Epidermal melanocyte (primary cell): ENCODE measurements around the gene ARSA.

ENCODE experiments used
- DNase-seq: peaks from one replicate; pipeline ENCODE4 v3.0.0; 2011; ENCODE audit warnings: low spot score; ENCODE audit not compliant: insufficient read length

ARSA gene

DNA sequence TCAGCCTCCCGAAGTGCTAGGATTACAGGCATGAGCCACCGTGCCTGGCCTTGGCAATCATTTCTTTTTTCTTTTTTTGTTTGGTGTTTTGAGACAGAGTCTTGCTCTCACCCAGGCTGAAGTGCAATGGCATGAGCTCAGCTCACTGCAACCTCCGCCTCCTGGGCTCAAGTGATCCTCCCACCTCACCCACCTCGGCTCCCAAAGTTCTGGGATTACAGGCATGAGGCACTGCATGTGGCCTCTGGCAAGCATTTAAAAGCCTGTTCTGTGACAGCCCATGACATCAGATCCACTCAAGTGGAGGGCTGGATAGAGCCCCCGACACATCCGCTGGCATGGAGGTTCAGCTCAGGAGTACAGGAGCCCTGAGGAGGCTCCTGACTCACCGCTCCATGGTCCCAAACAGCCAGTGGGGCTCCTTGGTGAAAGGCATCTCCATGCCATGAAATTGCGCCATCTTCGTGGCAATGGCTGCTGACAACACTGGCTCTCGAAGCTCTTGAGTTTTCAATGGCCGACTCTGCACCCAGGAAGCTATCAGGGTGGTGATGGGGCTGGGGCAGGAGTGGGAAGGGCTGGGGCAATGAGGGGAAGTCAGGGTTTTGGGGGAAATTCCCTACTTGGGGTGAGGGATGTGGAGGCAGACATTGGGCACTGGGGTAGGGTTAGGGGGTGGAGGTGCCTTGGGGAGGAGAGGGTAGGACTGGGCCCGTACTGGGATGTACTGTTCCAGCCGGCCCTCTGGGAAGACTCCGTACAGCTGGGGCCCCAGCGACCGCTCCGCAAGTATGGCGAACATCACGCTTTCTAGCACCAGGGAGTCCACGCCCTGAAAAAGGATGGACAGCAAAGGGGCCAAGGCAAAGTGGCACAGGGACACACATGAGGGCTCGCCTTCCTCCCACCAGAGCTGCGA, 46.7 kb downstream of the ARSA start:
- no peak for DNase-seq

DNA sequence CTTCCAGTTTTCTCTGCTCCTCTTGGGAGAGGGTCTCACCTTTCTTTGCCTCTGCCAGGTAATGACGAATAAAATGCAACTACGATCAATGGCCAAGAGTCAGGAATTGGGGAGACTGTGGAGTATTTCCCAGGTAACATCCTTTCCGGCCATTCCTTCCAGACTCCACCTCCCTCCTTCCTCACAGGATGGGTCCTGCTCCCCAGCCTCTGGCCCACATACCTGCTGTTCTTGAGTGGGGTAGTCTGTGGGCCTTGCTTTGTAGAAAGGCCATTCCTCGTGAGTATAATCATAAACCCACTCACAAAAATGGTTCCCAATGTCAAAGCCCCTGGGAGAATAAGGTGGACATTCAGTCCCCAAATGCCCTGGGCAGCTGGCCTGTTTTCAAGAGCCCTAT, 48.2 kb downstream of the ARSA start:
- DNase-seq, result no peak

DNA sequence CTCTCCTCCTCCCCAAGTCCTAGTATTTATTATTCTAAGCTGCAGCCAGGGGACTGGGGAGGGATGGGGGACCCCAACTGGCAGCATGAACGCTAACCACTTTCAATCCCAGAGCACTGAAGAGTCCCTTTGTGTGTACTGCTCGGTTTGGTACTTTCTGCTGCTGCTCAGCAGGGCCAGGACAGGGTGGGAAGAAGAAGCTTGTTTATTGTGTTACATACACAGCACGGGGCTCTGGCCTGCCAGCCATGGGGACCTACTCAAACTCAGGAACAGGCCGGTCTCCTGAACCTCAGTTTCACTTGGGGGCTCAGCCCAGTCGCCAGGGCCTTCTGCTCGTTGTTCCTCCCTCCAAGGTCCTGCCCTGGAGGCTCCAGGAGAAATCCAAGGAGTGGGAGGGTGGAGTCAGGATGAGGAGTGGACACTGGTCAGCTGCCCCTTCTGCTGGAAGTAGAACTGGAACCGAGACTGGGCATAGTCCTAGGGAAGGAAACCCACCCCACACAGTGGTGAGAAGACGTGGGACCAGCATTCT, 49.1 kb downstream of the ARSA start:
- no peak for DNase-seq

DNA sequence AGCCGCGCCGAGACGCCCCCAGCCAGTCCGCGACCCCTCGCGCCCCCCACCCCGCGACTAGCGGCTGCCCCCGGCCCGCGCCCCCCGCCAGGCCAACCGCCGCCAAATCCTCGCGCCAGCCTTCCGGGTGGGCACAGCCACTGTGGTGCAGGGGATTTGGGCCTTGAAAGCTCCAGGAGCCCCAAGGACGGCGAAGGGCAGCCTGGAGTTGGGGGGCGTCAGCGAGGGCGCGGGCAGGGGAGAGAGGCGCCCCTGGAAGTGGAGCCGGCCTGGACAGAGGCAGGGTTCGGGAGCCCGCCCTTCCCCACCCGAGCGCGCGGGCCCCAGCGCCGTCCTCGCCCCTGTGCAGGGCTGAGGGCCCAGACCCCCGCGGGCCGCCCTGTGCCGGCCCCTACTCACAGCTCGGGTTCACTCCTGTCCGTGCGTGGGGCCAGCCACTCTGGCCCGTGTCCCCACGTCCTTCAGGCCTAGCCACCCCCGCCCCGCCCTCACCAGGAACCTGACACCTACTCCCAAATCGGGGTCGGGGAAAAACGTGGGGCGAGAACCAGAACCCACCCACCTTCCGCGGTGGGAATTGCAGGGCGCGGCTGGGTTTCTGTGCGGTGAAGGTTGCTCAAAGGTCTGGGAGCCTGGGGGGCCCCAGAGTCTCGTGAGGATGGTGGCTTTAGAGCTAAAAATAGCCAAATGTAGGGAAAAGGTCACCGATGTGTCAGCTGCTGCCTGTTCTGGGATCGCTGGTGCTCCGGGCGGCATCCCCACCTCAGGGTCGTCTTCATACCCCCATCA, 49.8 kb downstream of the ARSA start, which contains the start of gene CPT1B:
Gene CPT1B (minus strand): TSS at position 441 of the 789 bp plus-strand sequence. CDS start 512 bp downstream, outside the sequence.
- no peak for DNase-seq

DNA sequence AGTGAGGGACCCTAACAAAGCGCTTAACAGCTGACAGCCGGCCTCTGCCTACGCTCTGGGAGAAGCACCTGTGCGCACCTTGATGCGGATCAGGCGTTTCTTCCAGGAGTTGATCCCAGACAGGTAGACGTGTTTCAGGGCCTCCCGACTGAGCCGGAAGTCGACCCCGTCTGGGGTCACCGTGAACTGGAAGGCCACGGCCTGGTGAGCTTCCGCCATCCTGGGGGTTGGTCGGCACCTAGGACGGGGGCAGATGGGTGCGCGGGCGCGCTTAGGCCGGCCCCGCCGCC, 50.3 kb downstream of the ARSA start:
- no peak for DNase-seq

DNA sequence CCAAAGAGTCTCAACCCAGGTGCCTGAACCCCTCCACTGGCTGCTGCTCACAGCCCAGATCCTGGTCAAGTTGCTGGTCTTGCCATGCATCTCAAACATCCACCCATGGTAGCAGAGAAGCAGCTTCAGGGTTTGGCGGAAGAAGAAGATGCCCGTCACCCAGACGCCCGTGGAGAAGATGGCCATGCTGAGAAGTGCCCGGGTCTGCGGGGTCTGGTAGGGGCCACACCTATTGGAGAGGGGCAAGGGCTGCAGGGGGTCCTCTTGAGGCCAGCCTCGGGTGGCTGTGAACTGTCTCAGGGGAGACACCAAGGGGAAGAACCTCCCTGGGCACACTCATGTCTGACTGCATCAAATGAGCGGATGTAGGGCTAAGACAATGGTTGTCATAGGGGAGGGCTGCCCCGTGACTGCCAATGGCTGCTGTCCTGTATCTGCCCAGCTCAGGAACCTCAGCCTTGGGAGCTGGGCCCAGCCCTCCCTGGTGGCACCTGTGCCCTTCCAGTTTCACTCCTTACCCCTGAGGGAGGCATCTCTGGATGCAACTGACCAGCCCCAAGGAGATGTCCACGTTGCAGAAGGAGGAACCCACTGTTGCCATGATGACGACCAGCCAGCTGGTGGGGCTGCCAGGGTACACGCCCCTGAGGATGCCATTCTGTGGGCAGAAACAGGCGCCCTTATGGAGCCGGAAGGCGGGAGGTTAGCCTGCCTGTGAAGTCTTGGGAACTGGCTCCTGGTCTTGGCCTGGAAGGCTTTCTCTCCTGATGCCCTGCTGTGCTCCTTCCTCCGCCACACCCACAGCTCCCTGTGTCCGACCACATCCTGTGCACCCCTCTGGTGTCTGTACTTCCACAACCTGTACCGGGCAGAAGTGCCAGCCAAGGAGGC, 50.9 kb downstream of the ARSA start:
- no peak for DNase-seq

DNA sequence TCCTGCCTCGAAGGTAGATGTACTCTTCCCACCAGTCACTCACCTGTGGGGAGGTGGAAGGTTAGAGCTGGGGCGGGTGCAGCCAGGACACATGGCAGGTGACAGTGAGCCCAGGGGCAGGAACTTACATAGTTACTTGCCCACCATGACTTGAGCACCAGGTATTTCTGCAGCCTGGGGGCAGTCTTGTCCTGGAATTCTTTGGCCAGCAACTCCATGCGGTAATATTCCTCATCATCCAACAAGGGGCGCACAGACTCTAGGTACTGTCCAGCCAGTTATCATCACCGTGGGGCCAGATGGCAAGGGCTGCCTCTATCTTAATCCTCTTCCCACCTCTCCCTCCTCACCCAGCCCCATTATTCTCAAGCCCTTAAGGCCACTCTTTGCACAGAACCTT, 51.9 kb downstream of the ARSA start:
- no peak for DNase-seq

DNA sequence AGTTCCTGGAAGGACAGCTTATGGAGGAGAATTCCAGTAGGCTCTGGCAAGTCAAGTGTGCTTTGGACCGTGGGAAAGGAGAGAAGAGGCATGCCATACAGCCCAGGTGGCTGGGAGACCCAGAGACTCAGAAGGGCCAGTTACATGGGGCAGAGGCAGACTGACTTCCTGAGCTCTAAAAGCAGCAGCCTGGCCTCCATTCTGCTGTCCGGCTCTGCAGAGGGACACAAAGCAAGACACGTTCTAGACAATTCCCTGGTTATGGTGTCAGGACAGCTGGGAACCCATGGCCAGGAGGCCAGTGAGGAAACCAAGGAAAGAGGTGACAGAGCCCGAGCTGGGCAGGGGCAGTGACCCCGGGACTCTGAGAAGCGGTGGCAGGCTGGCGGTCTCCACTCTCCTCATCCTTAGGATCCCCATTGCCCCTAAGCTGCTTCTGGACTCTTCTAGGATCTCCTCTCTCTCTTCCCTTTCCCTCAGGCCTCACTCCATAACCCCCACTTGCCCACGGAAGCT, 52.5 kb downstream of the ARSA start:
- DNase-seq, result no peak
